DMS114 treated with DMSO at 0.1 percent for 48 hours (cell line): ENCODE results near the gene GZF1.
"Not testable (repeated sequence)": the region's sequence is repeated elsewhere in the genome, so short reads cannot be mapped to it uniquely, and the experiment has no call there.

Experiments used
- DNase-seq: peaks from one replicate; lab custom pipeline; 2025; ENCODE audit not compliant: unreplicated experiment; lab: John Stamatoyannopoulos, UW

The GZF1 gene

DNA sequence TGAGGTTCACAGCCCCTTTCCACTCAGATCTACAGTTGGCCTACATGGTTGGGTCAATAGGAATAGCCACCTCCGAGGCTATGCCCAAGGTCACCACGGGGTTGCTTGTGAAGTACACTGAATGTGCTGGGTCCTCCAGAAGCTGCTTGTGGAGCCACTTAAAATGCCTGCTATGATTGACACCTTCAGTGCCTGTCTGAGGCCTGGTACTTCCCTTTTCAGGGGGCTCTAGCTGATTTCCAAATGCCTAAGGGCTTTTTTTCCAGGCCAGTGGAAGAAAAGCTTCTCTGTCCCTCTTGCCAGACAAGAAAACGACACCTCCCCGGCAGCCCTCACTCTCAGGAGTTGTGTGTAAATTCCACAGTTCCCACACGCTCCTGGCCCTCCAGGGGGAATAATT, 17.6 kb upstream of the GZF1 start:
- no peak for DNase-seq

DNA sequence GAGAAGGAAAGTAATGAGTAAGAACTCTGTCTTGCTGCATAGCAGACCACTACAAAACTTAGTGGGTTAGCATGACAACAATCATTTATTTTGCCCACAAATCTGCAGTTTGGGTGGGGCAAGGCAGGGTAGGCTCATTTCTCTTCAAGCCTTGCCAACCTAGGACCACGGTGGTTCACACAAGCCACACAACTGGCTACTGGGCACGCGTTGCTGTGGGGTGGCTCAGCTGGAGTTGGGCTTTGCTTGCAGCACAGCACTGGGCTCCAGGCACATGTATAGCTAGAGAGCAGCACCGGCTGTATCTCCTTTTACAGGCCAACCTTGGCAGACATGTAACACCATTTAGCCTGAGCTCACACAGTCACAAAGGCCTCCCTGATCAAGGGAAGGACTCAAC, 16.0 kb upstream of the GZF1 start:
- no peak for DNase-seq

DNA sequence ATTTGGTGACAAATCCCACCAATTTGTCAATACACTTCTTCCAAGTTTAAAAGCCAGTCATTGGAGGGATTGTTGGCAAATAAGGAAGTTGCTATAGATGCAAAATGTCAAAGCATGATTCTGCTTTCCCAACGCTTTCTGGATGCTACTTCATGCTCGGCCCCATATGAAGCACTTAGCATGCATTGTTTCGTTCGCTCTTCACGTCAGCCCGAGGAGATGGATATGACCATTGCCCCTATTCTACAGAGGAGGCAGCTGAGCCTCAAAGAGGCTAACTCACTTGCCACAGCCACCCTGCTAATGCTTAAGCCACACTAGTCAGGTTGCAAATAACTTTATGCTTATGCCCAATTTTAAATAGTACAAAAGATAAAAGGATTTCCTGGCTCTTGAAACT, 14.2 kb upstream of the GZF1 start:
- no peak for DNase-seq

DNA sequence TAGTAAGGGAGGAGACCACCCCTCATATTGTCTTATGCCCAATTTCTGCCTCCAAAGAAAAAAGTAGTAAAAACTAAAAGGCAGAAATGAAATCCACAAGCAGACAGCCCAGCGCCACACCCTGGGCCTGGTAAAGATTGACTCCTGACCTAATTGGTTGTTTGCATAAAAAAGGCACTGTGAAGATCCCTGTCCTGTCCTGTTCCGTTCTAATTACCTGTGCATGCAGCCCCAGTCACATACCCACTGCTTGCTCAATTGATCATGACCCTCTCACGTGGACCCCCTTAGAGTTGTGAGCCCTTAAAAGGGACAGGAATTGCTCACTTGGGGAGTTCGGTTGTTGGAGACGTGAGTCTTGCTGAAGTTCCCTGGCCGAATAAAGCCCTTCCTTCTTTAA, 13.5 kb upstream of the GZF1 start:
- not testable (repeated sequence) for DNase-seq

DNA sequence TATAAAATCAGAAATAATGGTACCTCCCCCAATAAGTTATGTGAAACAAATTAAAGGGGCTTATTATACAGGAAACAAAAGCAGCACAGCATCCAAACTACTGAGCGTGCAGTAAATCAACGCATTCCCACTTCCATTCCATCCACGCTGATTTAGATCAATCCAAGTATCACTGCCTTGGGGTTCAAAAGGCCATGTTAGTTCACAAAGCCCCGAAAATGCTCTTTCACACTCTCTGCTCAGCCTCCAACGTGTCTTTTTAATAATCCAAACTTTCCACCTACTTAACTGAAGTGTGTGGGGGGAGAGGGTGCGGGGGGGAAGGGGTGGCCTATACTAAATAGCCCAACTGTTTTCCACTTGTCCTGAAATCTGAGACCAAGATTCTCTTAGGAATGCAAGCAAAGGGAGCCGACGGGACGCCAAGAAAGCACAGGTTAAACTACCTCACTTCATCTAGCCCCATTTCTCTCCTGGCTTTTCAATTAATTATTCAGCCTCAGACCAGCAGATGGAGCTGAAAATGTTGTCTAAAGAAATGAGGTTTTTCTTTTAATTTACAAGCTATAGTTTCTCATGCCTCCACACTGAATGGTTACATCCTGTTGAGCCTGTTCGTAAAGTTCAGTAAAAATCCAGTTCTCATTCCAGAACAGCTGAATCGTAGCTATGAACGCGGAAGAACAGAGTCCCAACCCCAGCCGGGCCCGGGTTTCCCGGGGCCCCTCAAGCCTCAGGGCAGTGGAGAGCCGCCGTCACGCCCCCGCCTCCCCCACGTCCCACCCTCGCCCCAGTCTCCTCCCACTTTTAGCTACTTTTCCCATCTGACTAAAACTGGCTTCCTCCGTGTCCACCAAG, 12.4 kb upstream of the GZF1 start:
- DNase-seq: peak; percentile 68

DNA sequence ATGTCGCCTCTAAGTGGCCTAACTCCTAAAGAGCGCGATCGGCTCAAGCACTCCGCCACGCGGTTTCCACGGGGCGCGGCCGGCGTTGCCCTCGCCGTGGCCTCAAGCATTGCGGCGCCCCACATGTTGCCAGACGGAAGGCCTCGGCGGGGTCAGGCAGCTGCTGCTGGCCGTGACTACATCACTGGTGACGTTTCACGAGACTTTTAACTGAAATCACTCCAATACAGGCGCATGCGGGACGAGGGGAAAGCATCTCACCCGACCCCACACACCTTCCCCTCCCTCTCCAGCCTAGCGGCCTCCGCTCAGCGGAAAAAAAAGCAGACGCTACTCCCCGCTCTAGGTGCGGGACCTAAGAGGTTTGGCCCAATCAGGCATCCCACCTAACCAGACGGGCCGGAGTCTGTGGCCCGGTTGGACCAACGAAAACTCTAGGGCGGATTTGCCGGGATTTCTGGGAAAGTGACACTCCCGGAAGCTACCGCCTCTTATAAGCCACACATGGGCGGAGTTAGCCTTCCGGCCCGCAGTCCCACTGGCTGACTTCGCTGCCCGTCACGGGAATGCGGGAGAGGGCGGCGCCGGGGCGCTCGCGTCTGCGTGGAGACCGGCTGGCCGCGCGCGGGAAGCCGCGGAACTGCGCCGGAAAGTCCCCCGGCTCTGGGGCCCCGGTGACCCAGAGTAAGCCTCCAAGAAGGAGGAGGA, 11.6 kb upstream of the GZF1 start, which contains the start of gene NXT1:
Gene NXT1, plus strand, starts transcription at position 596 of the 708 bp plus-strand sequence. CDS start 3,251 bp downstream, outside the sequence.
- peak; percentile 93 for DNase-seq

DNA sequence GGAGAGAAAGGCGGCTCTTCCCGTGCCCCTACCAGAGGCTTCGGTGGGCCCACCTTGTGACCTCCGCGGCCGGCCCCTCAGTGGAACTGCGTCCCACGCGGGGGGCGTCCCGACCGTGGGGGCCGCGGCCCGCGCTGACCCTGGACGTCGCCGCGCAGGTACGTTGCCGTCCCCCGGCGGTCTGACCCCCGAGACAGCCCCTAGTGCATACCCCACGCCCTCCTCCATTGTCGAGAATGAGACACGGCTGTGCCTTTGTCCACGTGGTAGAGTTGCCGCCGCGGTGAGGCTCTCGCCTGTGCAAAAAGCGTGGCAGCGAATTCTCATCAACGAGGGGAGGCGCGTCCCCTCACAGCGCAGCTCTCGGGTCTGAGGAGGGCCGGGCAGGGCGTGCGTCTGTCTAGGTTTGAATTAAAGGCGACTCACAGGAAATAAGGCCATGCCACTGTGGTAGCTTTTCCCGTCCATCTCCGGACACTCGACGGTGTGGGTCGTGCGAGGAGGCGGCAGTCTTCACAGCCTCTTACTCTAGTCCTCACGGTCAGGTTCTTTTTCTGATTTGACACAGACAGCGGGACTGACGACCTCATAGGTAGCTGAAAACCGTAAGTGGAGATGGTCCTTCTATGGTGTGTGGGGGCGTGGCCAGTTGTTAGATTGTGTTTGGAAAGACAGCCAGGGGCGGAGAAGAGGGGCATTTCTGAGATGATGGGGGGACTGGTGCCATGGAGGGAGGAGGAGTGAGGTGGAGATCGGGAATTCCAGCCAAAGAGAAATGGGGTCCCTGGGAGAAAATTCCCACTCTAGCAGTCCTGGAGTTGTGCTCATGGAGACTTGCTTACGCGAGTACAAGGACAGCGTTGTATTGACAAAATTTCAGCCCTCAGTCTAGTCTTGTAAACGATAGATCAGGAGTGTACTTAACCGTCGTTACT, 10.8 kb upstream of the GZF1 start:
- DNase-seq: peak; percentile 12

DNA sequence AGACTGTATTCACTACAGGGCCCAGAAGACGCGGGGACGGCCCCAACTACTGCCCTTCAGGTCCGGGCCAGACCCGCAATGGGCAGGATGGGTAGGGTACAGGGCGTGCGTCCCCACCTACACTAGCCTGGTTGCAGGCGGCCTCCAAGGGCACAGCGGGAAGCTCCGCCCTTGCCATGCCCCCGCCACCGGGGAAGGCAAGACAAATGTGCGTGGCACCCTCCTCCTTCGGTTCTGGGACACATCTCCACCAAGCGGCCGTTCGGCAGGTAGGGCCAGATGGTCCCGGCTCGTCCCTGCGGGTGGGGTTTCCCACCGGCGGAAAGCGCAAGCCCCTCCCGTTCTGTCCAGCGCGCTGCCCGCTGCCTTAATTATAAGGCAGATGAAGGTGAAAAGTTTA, 5.8 kb upstream of the GZF1 start:
- DNase-seq: no peak

DNA sequence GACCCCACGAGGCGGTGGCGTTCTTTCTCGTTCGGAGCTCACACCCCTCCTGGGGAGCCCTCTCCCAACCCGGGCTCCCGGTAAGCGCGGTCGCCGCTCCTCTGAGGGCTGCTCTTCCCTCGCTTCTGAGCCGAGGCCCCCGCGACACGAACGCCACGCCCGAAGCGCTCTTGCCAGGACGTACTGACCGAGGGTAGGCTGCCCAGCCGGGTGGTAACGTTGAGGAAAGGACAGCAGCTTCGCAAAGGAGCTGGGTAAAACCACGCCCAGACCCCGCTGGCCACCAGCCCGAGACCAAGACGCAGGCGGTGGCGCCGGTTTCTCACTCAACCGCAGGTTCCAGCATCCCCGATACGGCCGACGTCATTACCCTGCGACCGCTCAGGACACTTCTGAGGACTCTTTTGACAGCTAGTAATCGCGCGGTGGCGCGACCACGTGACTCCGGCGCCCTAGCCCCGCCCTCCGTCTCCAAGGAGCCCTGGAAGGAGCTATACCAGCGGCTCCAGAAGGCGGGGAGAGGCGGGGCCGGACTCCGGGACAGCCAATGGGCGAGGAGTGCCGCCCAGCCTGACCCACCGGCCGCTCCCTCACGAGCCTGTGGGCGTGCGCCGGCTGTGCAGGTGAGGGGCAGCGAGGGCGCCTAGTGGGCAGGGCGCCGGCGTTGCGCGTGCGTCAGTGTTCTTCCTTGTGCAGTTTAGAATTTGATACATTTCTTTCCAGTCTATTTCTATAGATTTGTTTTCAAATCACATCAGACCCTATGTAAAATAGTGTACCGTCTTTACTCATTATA, 4.0 kb upstream of the GZF1 start:
- DNase-seq: peak; percentile 94

DNA sequence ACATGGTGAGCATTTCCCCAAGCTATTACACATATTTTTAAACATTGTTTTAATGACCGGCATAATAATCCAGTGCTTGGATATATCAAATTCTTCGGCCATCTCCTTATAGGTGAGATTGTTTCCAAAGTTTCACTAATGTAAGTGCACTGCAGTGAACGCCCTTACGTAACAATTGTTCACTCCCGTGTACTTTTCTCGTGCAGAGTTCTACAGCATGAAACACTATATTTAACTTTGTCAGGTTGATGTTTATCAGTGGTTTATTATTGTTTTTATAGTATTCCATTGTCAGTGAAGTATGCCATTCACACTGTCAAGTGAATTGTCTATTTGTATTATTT, 3.4 kb upstream of the GZF1 start:
- no peak for DNase-seq

DNA sequence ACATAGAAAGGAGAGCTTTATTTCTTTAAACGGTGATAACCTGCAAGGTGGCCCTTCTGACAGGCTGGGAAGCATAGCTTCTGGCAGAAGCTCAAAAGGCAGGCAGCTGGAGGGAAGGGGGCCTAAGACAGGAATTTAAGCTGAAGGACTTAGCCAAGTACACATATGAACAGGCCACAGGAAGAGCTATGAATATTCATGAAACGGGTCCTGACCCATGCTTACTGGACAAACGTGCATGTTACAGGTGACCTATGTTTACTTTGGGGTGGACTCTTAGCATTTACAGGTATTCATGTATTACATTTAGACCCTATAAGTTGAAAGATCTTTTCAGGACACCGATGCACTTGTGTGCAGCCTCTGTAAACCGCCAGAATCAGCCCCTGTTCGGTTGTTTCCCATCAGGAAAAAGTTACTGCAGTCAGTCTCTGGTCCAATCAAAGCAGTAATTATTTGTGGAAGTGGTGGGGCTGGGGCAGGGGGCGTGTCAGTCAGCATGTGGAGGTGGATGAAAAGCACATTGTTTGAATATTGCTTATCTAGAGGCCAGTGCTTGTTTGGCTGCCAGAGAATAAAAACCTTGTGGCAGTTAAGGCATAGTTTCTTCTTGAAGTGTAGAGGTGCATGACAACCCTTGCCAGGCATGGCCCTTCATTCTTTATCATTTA, 2.9 kb upstream of the GZF1 start:
- DNase-seq: no peak

DNA sequence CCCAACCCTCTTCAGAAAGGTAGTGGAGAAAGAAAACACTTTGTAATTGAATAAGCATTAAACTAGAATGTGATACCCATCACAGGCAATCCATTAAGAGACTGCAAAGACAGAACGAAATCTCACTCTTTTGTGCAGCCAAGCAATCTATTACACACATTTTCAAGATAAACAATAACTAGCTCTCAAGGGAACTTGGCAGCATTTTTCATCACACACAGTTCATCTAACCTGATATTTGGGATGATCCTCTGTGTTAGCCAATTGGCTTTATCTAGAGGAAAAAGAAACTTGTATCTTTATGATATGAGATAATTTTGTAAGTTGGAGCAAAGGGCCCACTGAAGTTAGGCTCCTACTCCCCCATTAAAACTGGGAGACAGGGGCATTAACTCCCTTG, 1.5 kb upstream of the GZF1 start:
- DNase-seq: no peak

DNA sequence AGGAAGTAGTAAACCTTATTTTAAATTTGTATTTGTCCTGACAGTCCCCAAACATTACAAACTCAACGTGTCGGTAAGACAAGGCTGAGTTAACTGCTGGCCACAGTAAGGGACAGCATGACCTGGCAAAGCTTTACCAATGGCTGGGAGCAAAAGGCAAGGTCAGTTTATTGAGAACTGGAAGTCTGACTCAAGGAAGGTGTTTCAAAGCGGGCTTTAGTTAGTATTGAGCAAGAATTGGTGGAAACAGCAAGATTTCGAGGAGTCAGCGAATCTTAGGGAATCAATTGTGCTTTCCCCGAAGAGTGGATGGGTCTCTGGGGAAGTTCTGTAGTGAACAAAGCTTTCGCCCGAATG, 885 bp upstream of the GZF1 start:
- DNase-seq: no peak

DNA sequence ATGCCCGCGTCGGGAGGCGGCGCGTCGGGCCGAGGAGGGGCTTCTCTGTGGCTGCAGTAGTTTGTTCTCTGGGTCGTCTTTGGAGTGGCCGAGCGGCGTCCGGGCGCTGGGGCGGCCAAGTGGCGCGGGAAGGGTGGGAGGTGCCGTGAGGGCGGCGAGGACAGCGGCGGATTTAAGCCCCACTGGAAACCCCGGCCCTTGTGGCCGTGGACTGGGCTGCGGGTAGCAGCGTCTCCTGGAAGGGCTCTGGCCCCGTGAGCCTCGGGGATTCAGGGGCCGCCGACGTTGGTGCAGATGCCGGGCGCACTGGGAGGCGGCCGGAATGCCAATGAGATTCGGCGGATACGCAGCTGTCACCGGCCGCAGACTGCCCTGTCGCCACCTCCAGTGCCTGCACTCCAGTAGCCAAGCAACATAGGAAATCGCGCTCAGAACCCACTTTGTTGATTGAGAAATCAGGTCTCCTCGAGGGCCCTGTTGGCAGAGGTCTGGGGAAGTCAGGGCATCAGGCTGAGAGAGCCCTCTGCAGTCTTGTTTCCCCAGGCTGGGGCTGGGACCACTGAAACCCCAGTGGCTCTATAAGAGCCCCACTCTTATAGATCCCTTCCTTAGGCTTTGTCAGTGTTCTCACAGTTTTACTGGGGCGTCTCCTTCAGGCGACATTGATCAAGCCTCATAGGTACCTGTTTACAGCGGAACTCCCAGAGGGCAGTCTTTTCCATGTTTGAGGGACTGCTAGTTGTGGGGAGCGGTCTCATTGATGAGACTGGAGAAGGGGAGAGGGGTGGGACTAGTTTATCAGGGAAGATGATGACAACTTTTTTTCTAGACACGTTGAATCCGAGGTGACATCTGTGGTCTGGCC, 642 bp downstream of the GZF1 start:
- no peak for DNase-seq

DNA sequence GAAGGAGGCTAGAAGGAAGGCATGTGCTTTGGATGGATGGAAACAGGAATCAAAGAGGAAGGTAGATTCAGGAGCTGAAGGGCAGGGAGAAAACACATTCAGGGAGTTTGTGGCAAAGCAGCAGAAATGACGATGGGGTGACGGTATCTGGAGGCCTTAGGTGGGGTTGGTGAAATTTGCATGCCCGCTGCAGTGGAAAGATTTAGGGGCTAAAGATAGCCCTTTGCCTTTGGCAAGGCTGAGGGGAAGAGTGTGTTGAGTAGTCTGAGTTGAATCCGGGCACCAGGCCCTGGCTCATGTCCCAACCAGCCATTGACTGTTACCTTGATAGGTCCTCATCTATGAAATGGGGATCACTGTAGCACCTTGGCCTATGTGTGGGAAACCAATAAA, 1.3 kb downstream of the GZF1 start:
- DNase-seq: no peak

DNA sequence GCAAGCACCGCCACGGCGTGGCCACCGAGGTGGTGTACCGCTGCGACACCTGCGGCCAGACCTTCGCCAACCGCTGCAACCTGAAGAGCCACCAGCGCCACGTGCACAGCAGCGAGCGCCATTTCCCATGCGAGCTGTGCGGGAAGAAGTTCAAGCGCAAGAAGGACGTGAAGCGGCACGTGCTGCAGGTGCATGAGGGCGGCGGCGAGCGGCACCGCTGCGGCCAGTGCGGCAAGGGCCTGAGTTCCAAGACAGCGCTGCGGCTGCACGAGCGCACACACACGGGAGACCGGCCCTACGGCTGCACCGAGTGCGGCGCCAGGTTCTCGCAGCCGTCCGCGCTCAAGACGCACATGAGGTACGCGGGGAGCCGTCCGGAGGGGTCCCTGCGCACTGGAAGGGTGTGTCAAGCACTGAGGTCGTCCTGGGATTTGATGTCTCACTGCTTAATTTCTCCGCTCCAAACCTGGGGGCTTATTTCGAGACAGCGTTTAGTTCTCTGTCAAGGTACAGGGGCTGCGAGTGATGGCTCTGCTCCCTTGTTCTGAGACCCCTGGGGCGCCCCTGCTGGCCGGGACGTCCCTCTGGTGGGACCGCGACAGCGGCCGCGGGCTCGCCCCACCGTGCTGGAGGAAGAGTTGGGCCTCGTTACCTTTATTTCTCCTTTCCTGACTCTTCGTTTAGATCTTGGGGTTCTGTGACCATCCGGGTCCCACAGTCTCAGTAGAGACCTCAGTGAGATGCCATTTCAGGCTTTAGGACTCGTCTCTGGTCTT, 3.6 kb downstream of the GZF1 start:
- DNase-seq: no peak

DNA sequence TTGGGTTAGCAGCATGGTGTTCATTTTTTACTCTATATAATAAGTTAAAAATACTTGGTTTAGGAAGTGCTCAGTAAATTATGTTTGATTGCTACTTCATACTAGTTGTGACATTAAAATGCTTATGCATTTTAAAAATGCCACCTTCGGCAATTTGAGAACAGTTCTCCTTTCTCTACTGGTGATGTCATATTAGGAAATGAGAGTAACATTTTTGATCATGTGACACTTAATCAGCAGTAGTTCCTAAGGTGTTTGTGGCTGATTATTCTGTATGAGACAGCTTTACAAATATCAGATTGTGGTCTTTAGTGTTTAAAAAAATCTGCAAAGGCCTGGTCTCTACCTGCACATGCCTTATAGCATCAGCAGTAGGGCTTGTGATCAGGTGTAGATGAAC, 4.4 kb downstream of the GZF1 start:
- DNase-seq: no peak

DNA sequence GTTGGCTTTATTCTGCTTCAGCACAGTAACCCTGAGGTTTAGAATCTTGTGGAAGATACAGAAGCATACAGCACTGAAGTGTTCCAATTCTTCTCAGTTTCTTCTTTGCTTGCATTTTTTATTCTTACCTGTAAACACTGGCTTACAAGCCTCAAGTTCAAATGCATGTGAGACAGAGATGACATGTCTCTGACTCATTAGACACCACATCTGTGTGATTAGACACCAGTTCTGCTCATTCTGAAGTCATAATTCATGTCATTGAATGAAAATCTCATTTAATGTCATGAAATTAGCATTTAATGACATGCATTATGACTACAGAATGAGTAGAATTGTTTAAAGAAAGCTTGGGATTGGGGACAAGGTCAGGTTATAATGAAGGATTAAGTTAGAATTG, 5.8 kb downstream of the GZF1 start:
- no peak for DNase-seq
